Peyer's patch (tissue), 4 donors: ENCODE measurements around the gene RELN.

Experiments used
- CTCF ChIP-seq, 6 experiments: fragments of 450-650 bp in 4 of 6; fragments of 200-600 bp in 2 of 6; sonication (generic) in 1 of 6; IDR thresholded peaks; one replicate each; pipeline ENCODE4 v1.5.1; 2017 to 2019; ENCODE audit warnings: antibody characterized with exemption in 6 of 6, mild to moderate bottlenecking in 3 of 6, moderate library complexity in 1 of 6
- POLR2A ChIP-seq, 2 donors: fragments of 450-650 bp; IDR thresholded peaks; one replicate each; pipeline ENCODE4 v1.5.1; 2017; ENCODE audit warnings: antibody characterized with exemption in 2 of 2, mild to moderate bottlenecking in 2 of 2, moderate library complexity in 2 of 2

DNA sequence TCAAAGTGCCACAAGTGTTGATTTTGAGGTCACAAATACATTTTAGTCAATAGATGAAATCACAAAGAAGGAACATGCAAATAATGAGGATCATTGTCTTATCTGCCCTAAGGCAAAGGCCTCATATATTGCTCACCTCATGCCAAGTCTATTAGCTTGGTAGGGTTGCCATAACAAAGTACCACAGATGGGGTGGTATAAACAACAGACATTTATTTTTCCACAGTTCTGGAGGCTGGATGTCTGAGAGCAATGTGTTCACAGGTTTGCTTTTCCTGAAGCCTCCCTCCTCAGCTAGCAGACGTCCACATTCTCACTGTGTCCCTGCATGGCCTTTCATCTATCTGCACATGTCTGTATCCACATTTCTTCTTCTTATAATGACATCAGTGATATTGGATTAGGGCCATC, 59.6 kb downstream of the RELN start:
- TF ChIP-seq CTCF (IDR thresholded peaks at IDR 0.05) = no peak
- TF ChIP-seq POLR2A (IDR thresholded peaks at IDR 0.05) = no peak
